ENCODE results near the gene CENPA. TPM values are rescaled to one million over a fixed set of nuclear protein-coding genes. Genes with fewer than 3 reads are reported as not detected.

CENPA gene
- polyA plus RNA-seq, 2 of the 4 experiments (the other 2 are of a cell fraction), result 45.7 to 46.0 TPM

DNA sequence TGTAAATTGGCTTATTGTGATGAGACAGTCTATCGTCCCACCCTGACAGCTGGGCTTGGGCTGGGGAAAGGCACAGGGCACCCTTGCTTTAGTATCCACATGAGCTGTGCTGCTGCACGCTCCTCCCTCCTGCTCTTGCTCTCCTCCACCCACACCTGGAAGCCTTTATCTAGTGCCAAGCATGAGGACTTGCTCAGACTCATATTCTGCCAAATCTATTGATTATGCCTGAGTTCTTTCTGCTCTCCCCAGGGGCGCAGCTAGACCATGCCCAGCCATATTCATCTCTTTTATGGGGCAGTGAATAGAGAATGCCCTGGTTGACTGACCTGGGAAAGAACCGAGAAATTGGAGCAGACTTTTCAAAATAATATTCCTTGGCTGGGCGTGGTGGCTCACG is 33.1 kb downstream of the CENPA start:
- ChIA-PET CTCF (interaction anchor here (0.8 to 1.2 kb wide), 2 partner anchors 17 to 27 kb away, joined by 3 read pairs; no protein-coding TSS in a partner anchor), POLR2A (no interaction called here)
- H3K27ac ChIP-seq, result no peak overlapping the region
- no peak for FAIRE-seq
- peak; percentile 48 to 65; a peak in 5 of 6 replicates for ATAC-seq
- no peak for TF ChIP-seq TP53 (CRISPR knock-in tag; IDR thresholded peaks at IDR 0.05)
- TF ChIP-seq NR3C1 (IDR thresholded peaks at IDR 0.05), result no peak
- TF ChIP-seq RAD21 (conservative IDR thresholded peaks at IDR 0.05 in 1 of 2, IDR thresholded peaks at IDR 0.05 in 1 of 2), result no peak
- TF ChIP-seq POLR2AphosphoS2 (conservative IDR thresholded peaks at IDR 0.05; ENCODE audit: low read length), result no peak
- no peak for TF ChIP-seq HEYL (CRISPR knock-in tag; IDR thresholded peaks at IDR 0.05)
- TF ChIP-seq CEBPB (IDR thresholded peaks at IDR 0.05), result no peak
- TF ChIP-seq RFX5 (IDR thresholded peaks at IDR 0.05), result no peak
- TF ChIP-seq, protein P1, sequence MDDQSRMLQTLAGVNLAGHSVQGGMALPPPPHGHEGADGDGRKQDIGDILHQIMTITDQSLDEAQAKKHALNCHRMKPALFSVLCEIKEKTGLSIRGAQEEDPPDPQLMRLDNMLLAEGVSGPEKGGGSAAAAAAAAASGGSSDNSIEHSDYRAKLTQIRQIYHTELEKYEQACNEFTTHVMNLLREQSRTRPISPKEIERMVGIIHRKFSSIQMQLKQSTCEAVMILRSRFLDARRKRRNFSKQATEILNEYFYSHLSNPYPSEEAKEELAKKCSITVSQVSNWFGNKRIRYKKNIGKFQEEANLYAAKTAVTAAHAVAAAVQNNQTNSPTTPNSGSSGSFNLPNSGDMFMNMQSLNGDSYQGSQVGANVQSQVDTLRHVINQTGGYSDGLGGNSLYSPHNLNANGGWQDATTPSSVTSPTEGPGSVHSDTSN (IDR thresholded peaks at IDR 0.05), result no peak
- no peak for TF ChIP-seq FOSL2 (IDR thresholded peaks at IDR 0.05)
- no peak for TF ChIP-seq FOSL2 (CRISPR knock-in tag; IDR thresholded peaks at IDR 0.05)
- no peak for TF ChIP-seq JUN (IDR thresholded peaks at IDR 0.05)
- no peak for TF ChIP-seq ESRRA (IDR thresholded peaks at IDR 0.05; ENCODE audit: borderline replicate concordance, low read length)
- TF ChIP-seq SREBF2 (IDR thresholded peaks at IDR 0.05), result no peak
- TF ChIP-seq, protein P2, sequence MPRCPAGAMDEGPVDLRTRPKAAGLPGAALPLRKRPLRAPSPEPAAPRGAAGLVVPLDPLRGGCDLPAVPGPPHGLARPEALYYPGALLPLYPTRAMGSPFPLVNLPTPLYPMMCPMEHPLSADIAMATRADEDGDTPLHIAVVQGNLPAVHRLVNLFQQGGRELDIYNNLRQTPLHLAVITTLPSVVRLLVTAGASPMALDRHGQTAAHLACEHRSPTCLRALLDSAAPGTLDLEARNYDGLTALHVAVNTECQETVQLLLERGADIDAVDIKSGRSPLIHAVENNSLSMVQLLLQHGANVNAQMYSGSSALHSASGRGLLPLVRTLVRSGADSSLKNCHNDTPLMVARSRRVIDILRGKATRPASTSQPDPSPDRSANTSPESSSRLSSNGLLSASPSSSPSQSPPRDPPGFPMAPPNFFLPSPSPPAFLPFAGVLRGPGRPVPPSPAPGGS (IDR thresholded peaks at IDR 0.05), result no peak
- no peak for TF ChIP-seq GATA3 (IDR thresholded peaks at IDR 0.05; ENCODE audit: borderline replicate concordance)
- TF ChIP-seq EHMT2 (IDR thresholded peaks at IDR 0.05; ENCODE audit: low read depth), result no peak
- TF ChIP-seq USF2 (IDR thresholded peaks at IDR 0.05), result no peak
- no peak for TF ChIP-seq MAFK (IDR thresholded peaks at IDR 0.05; ENCODE audit: partially characterized antibody)
- WGBS (ENCODE audit: missing lambda C conversion rate), result 26% methylated on average over 6 of the region's 6 CpGs
- H3K4me2 ChIP-seq, result no peak overlapping the region
- H3K4me3 ChIP-seq, result no peak overlapping the region
- H3K4me1 ChIP-seq, result no peaks in the 10 kb centered on the region
- H3K9me3 ChIP-seq, result no peaks in the 10 kb centered on the region
- DNase-seq (ENCODE audit: low read depth in 1 of 2, low spot score in 1 of 2), result no peak

GRCh38 chr2:26820932-26821331 is 35.1 kb downstream of the CENPA start:
- WGBS (ENCODE audit: missing lambda C conversion rate), result 62% methylated on average over 7 of the region's 7 CpGs
- ATAC-seq (no peak), FAIRE-seq (no peak), DNase-seq (ENCODE audit: low read depth in 1 of 2, low spot score in 1 of 2) (no peak)
- Histone ChIP-seq H3K4me2 (no peak overlapping the region), H3K4me1 (no peaks in the 10 kb centered on the region), H3K27ac (no peak overlapping the region), H3K4me3 (no peak overlapping the region), H3K9me3 (no peaks in the 10 kb centered on the region)
- CTCF ChIA-PET, result interaction anchor here (0.6 to 2.5 kb wide), 7 partner anchors 8 to 243 kb away, joined by 3 to 11 read pairs (median 3); no protein-coding TSS in a partner anchor
- POLR2A ChIA-PET, result no interaction called here
- TF ChIP-seq ESRRA (IDR thresholded peaks at IDR 0.05; ENCODE audit: borderline replicate concordance, low read length) (no peak), JUNB (IDR thresholded peaks at IDR 0.05) (no peak), E2F6 (IDR thresholded peaks at IDR 0.05; ENCODE audit: borderline replicate concordance, low read depth) (no peak), KDM5A (IDR thresholded peaks at IDR 0.05) (no peak), GATA3 (IDR thresholded peaks at IDR 0.05; ENCODE audit: borderline replicate concordance) (no peak), BHLHE40 (IDR thresholded peaks at IDR 0.05; ENCODE audit: low read depth, low read length) (no peak)

DNA sequence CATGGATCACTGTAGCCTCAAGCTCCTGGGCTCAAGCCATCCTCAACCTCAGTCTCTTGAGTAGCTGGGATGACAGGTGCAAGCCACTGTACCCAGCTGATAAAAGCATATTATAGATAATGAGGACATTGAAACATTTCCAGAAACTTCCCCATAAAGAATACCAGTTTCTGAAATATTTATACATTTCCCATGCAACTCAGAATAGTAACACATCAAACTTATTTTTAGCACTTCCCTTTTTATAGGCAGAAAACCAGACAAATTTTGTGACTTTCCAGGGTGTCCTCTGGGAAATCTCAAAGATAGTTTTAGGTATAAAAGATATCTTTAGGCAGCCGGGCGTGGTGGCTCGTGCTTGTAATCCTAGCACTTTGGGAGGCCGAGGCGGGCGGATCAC is 37.0 kb downstream of the CENPA start:
- Histone ChIP-seq H3K27ac (no peak overlapping the region), H3K4me1 (no peaks in the 10 kb centered on the region), H3K9me3 (no peaks in the 10 kb centered on the region), H3K4me2 (no peak overlapping the region), H3K4me3 (no peak overlapping the region)
- no peak for DNase-seq (ENCODE audit: low read depth in 1 of 2, low spot score in 1 of 2)
- FAIRE-seq, result no peak
- no peak for ATAC-seq
- no peak for TF ChIP-seq MYC (IDR thresholded peaks at IDR 0.05; ENCODE audit: borderline replicate concordance, low read length)
- TF ChIP-seq RFX5 (IDR thresholded peaks at IDR 0.05), result no peak
- TF ChIP-seq EHF (CRISPR knock-in tag; IDR thresholded peaks at IDR 0.05), result no peak
- TF ChIP-seq FOXS1 (CRISPR knock-in tag; IDR thresholded peaks at IDR 0.05), result no peak
- no peak for TF ChIP-seq SREBF2 (IDR thresholded peaks at IDR 0.05)
- WGBS (ENCODE audit: missing lambda C conversion rate), result 89% methylated on average over 6 of the region's 6 CpGs
- POLR2A ChIA-PET, result no interaction called here
- CTCF ChIA-PET, result interaction anchor here (0.6 to 2.5 kb wide), 3 partner anchors 23 to 245 kb away, joined by 3 to 11 read pairs (median 3); no protein-coding TSS in a partner anchor

All from A549 (cell line).